GM23338 (cell line): ENCODE results near the gene MAST4. TPM values are rescaled to one million over a fixed set of nuclear protein-coding genes. Genes with fewer than 3 reads are reported as not detected.
A peak's percentile ranks its signal among the peaks of the same experiment; 100 is the strongest.

Source experiments
- ATAC-seq: fragments of 200-7000 bp; cut with Tn5 transposase; 3 replicates; pipeline ENCODE4 v1.9.1; 2020
- DNase-seq: peaks from one replicate; pipeline ENCODE4 v3.0.0-alpha.2; 2015; ENCODE audit warnings: low spot score
- H2AFZ ChIP-seq: fragments of 200-600 bp; sonication (generic); 2 replicates; pipeline ENCODE4 v1.8.0; 2016; ENCODE audit warnings: antibody characterized with exemption, mild to moderate bottlenecking, moderate library complexity
- H3F3A ChIP-seq: fragments of 200-600 bp; sonication (generic); replicated peaks from 2 replicates; pipeline ENCODE4 v1.8.0; 2017; ENCODE audit warnings: antibody characterized with exemption, mixed run types, low read depth
- H3K27ac ChIP-seq: fragments of 200-600 bp; sonication (generic); 2 replicates; pipeline ENCODE4 v1.6.1; 2016; ENCODE audit warnings: low read depth
- H3K27me3 ChIP-seq: fragments of 200-600 bp; sonication (generic); 2 replicates; pipeline ENCODE4 v1.8.0; 2016; ENCODE audit warnings: mild to moderate bottlenecking, mixed run types, moderate library complexity; ENCODE audit not compliant: insufficient read depth
- H3K36me3 ChIP-seq: fragments of 200-600 bp; sonication (generic); 2 replicates; pipeline ENCODE4 v1.8.0; 2016; ENCODE audit warnings: mild to moderate bottlenecking; ENCODE audit not compliant: insufficient read depth
- H3K4me1 ChIP-seq: fragments of 200-600 bp; sonication (generic); 2 replicates; pipeline ENCODE4 v1.8.0; 2016; ENCODE audit warnings: mild to moderate bottlenecking, moderate library complexity; ENCODE audit not compliant: insufficient read depth
- H3K4me2 ChIP-seq: fragments of 200-600 bp; sonication (generic); 2 replicates; pipeline ENCODE4 v1.7.1; 2017; ENCODE audit warnings: mixed run types
- H3K4me3 ChIP-seq: fragments of 200-600 bp; sonication (generic); 2 replicates; pipeline ENCODE4 v1.6.1; 2016; ENCODE audit warnings: mixed run types
- H3K79me2 ChIP-seq: fragments of 200-600 bp; sonication (generic); replicated peaks from 2 replicates; pipeline ENCODE4 v1.8.0; 2017; ENCODE audit warnings: mild to moderate bottlenecking; ENCODE audit not compliant: insufficient read depth
- H3K9me2 ChIP-seq: fragments of 200-600 bp; sonication (generic); 2 replicates; pipeline ENCODE4 v1.8.0; 2017; ENCODE audit not compliant: insufficient read depth
- H4K20me1 ChIP-seq: fragments of 200-600 bp; sonication (generic); replicated peaks from 2 replicates; pipeline ENCODE4 v1.8.0; 2017; ENCODE audit warnings: mild to moderate bottlenecking; ENCODE audit not compliant: insufficient read depth
- H3K27ac Mint-ChIP-seq: 2 replicates; pipeline ENCODE4 v1.8.0; 2020; ENCODE audit warnings: inconsistent platforms, mild to moderate bottlenecking, moderate library complexity, mixed read lengths
- H3K27me3 Mint-ChIP-seq: 3 replicates; pipeline ENCODE4 v1.8.0; 2022; ENCODE audit warnings: low read depth, mild to moderate bottlenecking, moderate library complexity, mixed read lengths, inconsistent platforms; ENCODE audit not compliant: insufficient read depth, poor library complexity
- H3K36me3 Mint-ChIP-seq: 3 replicates; pipeline ENCODE4 v1.8.0; 2021; ENCODE audit warnings: low read depth, mild to moderate bottlenecking, inconsistent platforms, moderate library complexity, mixed read lengths
- H3K4me1 Mint-ChIP-seq: 3 replicates; pipeline ENCODE4 v1.8.0; 2020; ENCODE audit warnings: mild to moderate bottlenecking, inconsistent platforms, mixed read lengths
- H3K4me3 Mint-ChIP-seq: 3 replicates; pipeline ENCODE4 v1.8.0; 2021; ENCODE audit warnings: moderate library complexity, mild to moderate bottlenecking, inconsistent platforms, mixed read lengths
- H3K9me3 Mint-ChIP-seq: 3 replicates; pipeline ENCODE4 v1.8.0; 2020; ENCODE audit warnings: moderate library complexity, mild to moderate bottlenecking, inconsistent platforms, mixed read lengths
- EZH2 ChIP-seq: fragments of 200-600 bp; sonication (generic); IDR thresholded peaks from one replicate; pipeline ENCODE4 v1.8.0; 2017; ENCODE audit warnings: antibody characterized with exemption, mild to moderate bottlenecking, low read depth; ENCODE audit not compliant: unreplicated experiment
- JUNB ChIP-seq: IDR thresholded peaks from one replicate; pipeline ENCODE4 v1.6.1; 2016; ENCODE audit warnings: antibody characterized with exemption; ENCODE audit not compliant: unreplicated experiment
- NANOG ChIP-seq: IDR thresholded peaks from 2 replicates; pipeline ENCODE4 v1.6.1; 2016; ENCODE audit warnings: antibody characterized with exemption, borderline replicate concordance
- POLR2AphosphoS5 ChIP-seq: IDR thresholded peaks from 2 replicates; pipeline ENCODE4 v1.6.1; 2016; ENCODE audit warnings: antibody characterized with exemption, low read depth
- STAT1 ChIP-seq: IDR thresholded peaks from one replicate; pipeline ENCODE4 v1.6.1; 2016; ENCODE audit warnings: antibody characterized with exemption; ENCODE audit not compliant: unreplicated experiment
- ZNF114 ChIP-seq: fragments of 250-450 bp; sonication (Bioruptor Pico); IDR thresholded peaks from 2 replicates; pipeline ENCODE4 v1.5.0; 2020; ENCODE audit warnings: mild to moderate bottlenecking, moderate library complexity
- ZNF331 ChIP-seq: fragments of 250-450 bp; sonication (Bioruptor Pico); IDR thresholded peaks from 2 replicates; pipeline ENCODE4 v1.5.0; 2020; ENCODE audit warnings: low read depth, mild to moderate bottlenecking, moderate library complexity
- ZNF462 ChIP-seq: fragments of 250-450 bp; sonication (Bioruptor Pico); IDR thresholded peaks from 2 replicates; pipeline ENCODE4 v1.5.0; 2020; ENCODE audit warnings: mild to moderate bottlenecking, moderate library complexity
- polyA plus RNA-seq: library from polyadenylated mRNA; unstranded; fragments of >200 nt; fragmentation: Nextera tagmentation; extraction: Ambion mirVana; gene quantifications from 2 replicates; pipeline ENCODE4 v1.2.1, GENCODE V29; 2016
- total RNA-seq: library from RNA; depleted of rRNA; stranded (reverse); fragments of >200 nt; shearing (Covaris generic); gene quantifications from 2 replicates; pipeline ENCODE4 v1.2.3, GENCODE V29; 2014
- TF ChIP-seq, protein P1 (sequence below): IDR thresholded peaks from one replicate; pipeline ENCODE4 v1.6.1; 2018; ENCODE audit warnings: antibody characterized with exemption; ENCODE audit not compliant: unreplicated experiment
- TF ChIP-seq, protein P2 (sequence below), 2 experiments: fragments of 200-600 bp in 1 of 2; sonication (generic) in 1 of 2; conservative IDR thresholded peaks; 2 replicates each; pipeline versions ENCODE4 v1.5.1 to v1.6.1; 2016 to 2017; ENCODE audit warnings: antibody characterized with exemption in 2 of 2, low read depth in 2 of 2, mild to moderate bottlenecking in 2 of 2, moderate library complexity in 1 of 2

MAST4 gene
- total and polyA plus RNA-seq, 2 experiments from 2014 or later: 3.6 to 8.5 TPM

DNA sequence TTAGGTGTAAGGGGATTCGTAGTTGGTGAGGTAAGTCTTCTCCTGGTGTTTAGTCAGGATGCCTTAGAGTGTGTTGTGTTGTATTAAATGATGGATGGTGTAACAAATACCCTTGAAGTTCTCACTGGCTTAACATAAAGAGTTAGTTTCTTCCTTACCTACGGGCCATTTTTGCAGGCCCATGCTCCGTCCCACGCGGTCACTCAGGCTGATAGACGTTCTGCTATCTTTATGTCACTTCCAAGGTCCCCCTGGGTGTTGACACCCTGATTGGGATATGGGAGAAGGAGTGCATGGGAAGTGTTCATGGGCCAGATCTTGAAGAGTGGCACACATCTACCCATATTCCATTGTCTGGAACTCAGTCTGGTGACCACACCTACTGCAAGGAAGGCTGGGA is 214.0 kb downstream of the MAST4 start:
- no peaks in the 10 kb centered on the region for H3K9me2 ChIP-seq
- no peaks in the 10 kb centered on the region for H3F3A ChIP-seq
- Mint-ChIP-seq H3K9me3 (no peaks in the 10 kb centered on the region), H3K36me3 (no peaks in the 10 kb centered on the region), H3K27ac (no peak overlapping the region), H3K4me1 (peaks cover 23% of the 10 kb centered on the region), H3K27me3 (peaks cover 2% of the 10 kb centered on the region), H3K4me3 (no peak overlapping the region)
- no peak overlapping the region for H2AFZ ChIP-seq
- DNase-seq (no peak), ATAC-seq (no peak)
- no peak overlapping the region for H3K4me3 ChIP-seq
- H3K27ac ChIP-seq: no peak overlapping the region
- H3K36me3 ChIP-seq: no peaks in the 10 kb centered on the region
- no peaks in the 10 kb centered on the region for H3K79me2 ChIP-seq
- H3K27me3 ChIP-seq: no peaks in the 10 kb centered on the region
- TF ChIP-seq ZNF331 (CRISPR knock-in tag) (no peak), ZNF114 (CRISPR knock-in tag) (no peak), EZH2 (no peak), STAT1 (no peak), POLR2AphosphoS5 (no peak)
- TF ChIP-seq, protein P1, sequence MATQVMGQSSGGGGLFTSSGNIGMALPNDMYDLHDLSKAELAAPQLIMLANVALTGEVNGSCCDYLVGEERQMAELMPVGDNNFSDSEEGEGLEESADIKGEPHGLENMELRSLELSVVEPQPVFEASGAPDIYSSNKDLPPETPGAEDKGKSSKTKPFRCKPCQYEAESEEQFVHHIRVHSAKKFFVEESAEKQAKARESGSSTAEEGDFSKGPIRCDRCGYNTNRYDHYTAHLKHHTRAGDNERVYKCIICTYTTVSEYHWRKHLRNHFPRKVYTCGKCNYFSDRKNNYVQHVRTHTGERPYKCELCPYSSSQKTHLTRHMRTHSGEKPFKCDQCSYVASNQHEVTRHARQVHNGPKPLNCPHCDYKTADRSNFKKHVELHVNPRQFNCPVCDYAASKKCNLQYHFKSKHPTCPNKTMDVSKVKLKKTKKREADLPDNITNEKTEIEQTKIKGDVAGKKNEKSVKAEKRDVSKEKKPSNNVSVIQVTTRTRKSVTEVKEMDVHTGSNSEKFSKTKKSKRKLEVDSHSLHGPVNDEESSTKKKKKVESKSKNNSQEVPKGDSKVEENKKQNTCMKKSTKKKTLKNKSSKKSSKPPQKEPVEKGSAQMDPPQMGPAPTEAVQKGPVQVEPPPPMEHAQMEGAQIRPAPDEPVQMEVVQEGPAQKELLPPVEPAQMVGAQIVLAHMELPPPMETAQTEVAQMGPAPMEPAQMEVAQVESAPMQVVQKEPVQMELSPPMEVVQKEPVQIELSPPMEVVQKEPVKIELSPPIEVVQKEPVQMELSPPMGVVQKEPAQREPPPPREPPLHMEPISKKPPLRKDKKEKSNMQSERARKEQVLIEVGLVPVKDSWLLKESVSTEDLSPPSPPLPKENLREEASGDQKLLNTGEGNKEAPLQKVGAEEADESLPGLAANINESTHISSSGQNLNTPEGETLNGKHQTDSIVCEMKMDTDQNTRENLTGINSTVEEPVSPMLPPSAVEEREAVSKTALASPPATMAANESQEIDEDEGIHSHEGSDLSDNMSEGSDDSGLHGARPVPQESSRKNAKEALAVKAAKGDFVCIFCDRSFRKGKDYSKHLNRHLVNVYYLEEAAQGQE: no peak
- H3K4me1 ChIP-seq: peaks cover 21% of the 10 kb centered on the region
- H3K4me2 ChIP-seq: no peak overlapping the region
- no peaks in the 10 kb centered on the region for H4K20me1 ChIP-seq

- Histone ChIP-seq H3K4me2 (no peak overlapping the region), H3K27ac (no peak overlapping the region), H3K36me3 (no peaks in the 10 kb centered on the region), H3K4me1 (peaks cover 21% of the 10 kb centered on the region), H3F3A (no peaks in the 10 kb centered on the region), H2AFZ (no peak overlapping the region), H3K9me2 (no peaks in the 10 kb centered on the region), H3K27me3 (no peaks in the 10 kb centered on the region), H3K4me3 (no peak overlapping the region), H4K20me1 (no peaks in the 10 kb centered on the region), H3K79me2 (no peaks in the 10 kb centered on the region)
- H3K9me3 Mint-ChIP-seq: no peaks in the 10 kb centered on the region
- H3K36me3 Mint-ChIP-seq: no peaks in the 10 kb centered on the region
- TF ChIP-seq STAT1 (no peak), JUNB (no peak), ZNF462 (CRISPR knock-in tag) (no peak), NANOG (no peak)
- TF ChIP-seq, protein P2, sequence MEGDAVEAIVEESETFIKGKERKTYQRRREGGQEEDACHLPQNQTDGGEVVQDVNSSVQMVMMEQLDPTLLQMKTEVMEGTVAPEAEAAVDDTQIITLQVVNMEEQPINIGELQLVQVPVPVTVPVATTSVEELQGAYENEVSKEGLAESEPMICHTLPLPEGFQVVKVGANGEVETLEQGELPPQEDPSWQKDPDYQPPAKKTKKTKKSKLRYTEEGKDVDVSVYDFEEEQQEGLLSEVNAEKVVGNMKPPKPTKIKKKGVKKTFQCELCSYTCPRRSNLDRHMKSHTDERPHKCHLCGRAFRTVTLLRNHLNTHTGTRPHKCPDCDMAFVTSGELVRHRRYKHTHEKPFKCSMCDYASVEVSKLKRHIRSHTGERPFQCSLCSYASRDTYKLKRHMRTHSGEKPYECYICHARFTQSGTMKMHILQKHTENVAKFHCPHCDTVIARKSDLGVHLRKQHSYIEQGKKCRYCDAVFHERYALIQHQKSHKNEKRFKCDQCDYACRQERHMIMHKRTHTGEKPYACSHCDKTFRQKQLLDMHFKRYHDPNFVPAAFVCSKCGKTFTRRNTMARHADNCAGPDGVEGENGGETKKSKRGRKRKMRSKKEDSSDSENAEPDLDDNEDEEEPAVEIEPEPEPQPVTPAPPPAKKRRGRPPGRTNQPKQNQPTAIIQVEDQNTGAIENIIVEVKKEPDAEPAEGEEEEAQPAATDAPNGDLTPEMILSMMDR (conservative IDR thresholded peaks at IDR 0.05; ENCODE audit: low read depth in 2 of 2): no peak
- H3K27ac Mint-ChIP-seq: no peak overlapping the region
- H3K4me1 Mint-ChIP-seq: peaks cover 23% of the 10 kb centered on the region
- ATAC-seq (peak; percentile 33; the same call in 2 of the 3 replicates), DNase-seq (no peak)
- H3K27me3 Mint-ChIP-seq: peaks cover 2% of the 10 kb centered on the region
- no peak overlapping the region for H3K4me3 Mint-ChIP-seq
These were observed 214.7 kb downstream of the MAST4 start for GRCh38 chr5:66810848-66811261.
